HG03064 (cell line): ENCODE results near the gene GALNT14.

Experiments
- ATAC-seq: cut with Tn5 transposase; IDR thresholded peaks from one replicate; pipeline ENCODE4 v1.9.1; 2021; ENCODE audit warnings: low read depth; ENCODE audit not compliant: unreplicated experiment

GALNT14 gene

DNA sequence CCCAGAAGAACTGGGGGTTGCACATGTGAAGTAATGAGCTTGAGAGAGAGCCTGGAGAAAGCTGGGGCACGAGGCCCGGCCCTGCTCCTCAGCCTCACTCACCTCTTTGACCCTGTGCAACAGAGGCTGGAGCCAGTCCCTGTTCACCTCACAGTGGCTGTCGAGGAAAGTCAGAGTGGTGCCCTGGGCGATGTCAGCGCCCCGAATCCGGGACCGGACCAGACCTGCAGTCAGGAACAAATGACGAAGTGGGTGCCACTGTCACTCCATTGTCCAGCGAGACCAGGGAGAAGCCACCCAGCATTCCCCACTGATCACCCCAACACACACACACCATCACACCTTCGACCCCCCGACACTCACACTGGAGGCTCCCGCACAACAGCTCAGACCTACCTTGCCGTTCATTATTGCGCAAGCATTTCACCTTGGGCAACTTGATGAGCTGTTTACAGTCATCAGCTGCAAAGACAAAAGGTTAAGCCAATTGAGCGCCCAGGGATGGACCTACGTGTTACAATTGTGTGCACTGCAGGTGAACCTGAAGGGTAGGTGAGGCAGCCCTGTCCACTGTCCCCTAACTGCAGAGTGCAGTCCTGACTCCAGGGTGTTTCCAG lies 182.6 kb downstream of the GALNT14 start:
- no peak for ATAC-seq

DNA sequence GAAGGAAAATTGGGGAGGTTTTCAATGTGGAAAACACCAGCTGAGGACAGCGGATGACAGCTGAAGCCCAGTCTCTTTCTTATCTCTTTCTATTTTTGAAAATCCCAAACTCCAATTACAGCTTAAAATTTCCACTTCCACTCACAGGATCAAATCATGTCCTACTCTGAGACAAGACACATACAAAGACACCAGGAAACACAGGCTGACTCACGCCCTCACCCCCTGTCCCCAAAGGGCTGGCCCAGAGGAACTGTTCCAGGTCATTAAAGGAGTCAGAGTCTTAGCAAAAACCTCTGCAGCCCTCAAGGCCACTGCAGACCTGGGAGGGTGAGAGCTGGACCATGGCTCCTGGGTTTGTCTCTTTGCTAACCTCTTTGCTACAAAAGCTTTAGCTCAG lies 187.9 kb downstream of the GALNT14 start:
- ATAC-seq, result no peak

DNA sequence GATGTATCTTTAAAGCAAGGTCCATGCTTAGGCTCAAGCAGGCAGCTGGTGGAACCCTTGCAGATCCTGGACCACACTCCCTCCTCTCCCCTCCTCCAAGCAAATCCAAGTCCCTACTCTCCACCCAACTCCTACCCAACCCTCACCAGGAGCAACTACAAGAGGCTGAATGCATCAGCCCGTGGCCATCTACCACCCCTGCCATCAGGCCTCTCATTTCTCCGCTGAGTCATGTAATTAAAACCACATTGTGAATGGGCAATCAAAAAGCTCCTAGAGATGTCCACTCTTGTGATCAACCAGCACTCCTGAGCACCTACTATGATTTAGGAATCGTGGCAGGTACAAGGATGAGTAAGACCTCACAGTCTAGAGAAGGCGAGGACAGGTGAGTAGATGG lies 188.8 kb downstream of the GALNT14 start:
- no peak for ATAC-seq

DNA sequence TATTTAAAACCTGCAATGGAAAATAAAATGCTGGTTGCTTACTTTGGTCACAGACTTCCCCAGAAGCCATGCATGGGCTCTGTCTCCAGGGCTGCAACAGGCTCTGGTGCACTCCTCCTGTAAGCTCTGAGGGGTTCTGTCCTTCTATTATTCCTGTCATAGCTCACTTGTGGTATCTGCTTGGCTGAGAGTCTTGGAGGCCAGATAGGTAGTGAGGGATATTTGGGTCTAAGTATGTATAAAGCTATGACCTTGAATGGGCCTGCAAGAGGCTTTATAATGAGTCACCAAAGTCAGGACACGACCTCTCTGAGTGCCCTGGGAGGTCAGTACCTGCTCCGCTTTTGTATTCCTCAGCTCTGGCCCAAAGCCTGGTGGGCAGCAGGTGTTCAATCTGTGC lies 189.4 kb downstream of the GALNT14 start:
- no peak for ATAC-seq

DNA sequence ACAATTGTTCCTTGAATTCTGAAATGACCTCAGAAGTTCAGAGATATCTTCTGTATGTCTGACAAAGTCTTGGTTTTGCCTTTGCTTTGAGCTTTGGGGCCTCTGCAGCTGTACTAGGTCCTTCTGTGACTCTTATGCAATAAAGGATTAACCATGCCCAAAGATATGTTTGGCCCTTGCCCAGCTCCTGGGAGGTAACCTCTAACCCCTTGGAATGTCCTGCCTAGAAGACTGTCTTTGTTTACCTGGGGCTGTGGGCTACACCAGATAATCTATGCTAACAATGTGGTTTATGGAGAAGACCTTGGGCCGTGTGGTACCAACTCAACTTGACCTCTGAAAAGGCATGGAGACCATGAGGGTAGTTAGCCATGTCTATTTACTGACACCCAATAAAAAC lies 190.1 kb downstream of the GALNT14 start:
- ATAC-seq, result no peak

DNA sequence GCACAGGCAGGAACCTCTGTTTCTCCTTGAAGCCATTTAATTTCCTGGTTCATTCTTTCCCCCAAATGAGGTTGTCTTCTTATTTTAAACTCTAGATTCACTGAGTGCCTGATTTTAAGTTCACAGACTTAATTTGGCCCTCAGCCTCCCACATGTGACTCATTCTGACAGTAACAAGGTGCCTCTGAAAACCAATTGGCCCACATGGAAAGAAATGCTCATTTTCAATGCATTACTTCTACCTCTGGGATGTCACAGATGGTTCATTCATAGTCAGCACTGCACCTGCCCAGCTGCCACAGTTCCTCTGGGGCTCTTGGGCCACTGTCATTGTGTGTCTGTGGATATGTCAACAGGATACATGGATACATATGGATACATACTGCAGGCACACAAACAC lies 190.6 kb downstream of the GALNT14 start:
- ATAC-seq, result no peak

DNA sequence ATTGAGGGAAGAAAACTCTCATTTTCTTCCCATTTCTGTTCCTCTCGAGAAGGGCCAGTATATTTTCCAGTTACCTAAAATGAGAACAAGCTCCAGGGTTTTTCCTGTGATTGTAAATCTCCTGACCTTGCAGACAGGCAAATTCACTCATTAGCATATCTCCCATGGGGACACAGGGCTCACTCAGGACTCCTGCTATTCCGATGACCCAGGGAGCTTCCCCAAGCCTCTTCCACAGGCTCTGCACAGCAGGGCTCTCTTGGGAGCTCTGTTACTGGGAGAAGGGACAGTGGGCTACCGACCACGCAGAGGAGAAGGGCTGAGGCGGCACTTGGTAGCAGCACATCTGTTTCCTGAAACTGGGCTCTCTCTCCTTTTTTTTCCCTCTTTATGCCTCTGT lies 195.8 kb downstream of the GALNT14 start:
- no peak for ATAC-seq

DNA sequence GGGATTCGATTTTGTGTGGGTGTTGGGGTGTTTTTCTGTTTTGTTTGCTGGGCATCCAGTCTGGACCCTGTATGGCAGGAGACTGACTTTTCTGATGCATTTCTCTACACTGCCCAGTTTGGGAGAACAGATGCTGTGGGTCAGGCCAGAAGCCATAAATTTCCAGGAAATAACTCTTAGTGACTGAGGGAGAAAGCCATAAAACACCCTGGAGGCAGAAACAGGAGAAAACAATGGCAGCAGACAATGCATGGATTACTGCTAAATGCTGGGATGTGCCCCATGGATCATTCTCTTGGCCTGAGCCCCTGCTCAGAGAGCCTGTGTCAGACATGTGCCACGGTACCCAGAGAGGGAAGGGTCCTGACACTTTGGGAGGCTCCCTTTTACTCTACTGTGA lies 197.4 kb downstream of the GALNT14 start:
- ATAC-seq, result no peak

DNA sequence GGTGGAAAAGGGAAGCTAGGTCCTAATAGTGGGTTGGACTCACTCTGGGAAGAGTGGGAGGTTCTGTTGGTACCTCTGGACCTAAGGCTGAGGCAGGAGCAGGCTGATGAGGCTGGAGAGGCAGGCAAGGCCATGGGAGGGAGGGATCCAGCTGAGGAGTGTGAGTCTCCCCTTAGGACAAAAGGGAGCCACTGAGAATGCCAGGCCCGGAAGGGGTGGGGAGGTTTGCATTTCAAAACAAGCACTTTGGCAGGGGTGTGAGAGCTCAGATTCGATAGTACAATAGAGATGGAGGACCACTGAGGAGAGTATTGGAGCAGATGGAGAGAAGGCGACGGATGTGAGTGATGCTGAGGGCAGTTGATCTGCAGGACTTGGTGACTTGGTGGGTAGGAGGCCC lies 198.9 kb downstream of the GALNT14 start:
- ATAC-seq, result no peak

DNA sequence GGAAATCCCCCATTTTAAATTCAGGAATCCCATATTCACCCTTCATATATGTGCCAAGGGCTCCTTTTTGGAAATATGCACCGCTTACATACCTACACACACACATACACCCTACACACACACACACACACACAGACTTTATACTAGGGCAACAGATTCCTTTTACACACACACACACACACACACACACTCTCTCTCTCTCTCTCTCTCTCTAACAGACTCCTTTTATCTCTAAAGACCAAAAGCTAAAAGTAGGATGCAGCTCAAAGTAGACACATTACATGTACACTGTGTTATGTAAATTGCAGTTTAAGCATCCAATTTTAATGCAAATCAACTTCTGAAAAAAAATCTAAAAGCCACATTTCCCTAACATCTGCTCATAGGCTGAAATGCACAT lies 200.0 kb downstream of the GALNT14 start:
- ATAC-seq, result no peak

DNA sequence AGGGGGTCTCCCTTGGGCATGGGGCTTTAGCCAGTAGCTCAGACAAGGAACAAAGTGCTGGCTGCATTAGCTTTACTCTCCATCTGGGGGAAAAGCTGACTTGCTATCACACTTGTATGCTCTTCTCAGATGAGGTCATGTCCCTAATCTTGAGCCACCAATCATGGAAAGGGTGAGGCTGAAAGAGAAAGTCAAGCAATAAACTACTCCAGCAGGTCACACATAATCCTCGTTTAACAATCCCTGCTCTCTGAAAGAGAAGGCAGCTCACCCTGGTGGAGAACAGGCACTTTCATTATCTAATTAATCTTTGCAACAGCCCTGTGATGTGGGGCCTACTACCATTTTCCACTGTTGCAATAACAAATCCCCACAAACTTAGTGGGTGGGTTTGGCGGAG lies 201.3 kb downstream of the GALNT14 start:
- ATAC-seq, result no peak

DNA sequence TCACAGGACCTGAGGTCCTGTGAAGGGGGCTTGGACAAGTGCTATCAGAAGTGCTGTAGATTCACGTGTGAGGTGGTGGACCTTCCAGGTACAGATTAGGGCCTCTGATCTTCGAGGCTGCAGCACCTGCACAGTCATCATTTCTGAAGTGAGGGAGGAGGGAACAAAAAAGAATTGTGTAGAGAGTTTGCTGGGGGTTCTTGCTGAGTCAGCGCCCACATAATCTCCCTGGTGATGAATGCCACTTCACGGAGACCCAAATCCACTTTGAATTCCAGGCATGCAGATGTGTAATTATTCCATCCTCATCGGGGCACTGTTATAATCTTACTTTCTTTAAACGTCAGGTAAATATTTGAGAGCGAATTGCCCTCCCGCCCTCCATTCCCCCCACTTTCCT lies 202.4 kb downstream of the GALNT14 start:
- no peak for ATAC-seq

DNA sequence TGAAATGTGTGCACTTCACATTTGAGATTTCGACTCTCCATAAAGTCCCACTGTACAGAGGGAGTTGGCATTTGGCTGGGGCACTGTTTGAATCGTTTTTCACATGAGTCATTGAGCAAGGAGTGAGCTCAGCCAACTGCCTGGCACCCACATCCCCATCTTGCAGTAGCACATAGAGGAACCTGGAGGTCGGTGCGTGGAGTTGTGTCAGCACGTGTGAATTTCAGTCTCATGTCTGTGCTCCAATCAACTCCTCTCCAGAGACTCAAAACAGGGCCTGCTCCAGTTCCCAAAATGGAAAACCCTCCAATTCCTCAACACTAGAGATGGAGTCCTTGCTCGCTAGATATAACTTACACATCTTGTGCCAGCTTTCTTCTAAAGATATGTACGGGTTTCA lies 204.2 kb downstream of the GALNT14 start:
- no peak for ATAC-seq

DNA sequence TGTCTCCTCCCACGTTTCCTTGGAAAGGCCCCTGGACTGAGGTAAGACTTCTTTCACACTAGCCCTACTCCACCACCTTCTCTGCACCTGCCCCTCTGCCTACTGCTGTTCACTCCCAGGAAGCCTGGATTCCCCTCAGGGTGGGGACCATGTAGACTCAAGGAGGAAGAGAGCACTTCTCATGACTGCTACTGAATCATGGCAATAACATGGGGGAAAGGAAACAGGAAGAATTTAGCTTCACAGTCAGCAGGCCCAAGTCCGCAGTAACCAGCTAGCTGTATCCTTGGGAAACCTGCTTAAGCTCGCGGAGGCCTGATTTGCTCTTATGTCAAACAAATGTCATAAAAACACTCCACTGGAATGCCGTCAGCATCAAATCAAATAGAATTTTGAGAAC lies 204.7 kb downstream of the GALNT14 start:
- no peak for ATAC-seq

DNA sequence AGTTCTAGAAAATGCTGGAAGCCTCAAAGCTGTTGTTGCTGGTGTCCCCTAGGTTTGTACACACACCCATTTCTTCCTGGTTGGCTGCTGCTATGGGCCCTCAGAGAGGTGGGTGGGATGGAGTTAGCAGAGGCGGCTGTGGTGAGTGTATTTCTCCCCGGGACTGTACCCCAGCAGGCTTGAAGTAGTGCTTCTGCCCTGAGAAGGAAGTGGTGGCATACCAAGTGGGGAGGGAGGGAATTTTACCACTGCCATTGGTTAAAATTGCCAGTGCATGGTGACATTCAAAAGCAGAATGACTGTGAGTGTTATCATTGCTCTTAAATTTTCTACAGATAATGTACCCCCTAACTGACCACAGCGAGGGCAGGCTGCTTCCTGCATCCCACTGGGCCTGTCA lies 205.4 kb downstream of the GALNT14 start:
- no peak for ATAC-seq

DNA sequence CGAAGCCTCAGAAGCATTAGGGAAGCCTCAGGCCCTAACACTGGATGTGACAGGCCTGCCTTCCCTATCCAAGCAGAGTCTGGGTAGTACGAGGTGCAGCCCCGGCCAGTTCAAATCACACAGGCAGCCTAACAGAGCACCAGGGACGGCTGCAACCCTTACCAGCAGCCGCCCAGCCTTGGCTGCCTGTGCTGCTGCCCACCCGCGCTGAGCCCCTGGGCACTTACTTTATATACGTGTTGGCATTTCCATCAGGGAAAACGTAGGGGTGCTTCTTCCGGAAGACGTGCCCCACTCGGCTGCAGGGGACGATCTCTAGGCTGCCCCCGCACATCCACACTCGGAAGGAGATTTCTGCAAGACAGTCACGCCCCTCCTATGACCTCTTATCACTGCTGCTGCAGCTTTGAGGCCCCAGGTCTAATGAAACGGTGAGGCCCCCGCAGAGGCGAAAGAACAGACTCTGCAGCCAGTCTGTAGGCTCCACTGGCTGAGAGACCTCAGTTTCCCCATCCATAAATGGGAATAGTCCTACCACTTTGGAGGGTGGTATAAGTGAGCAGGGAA lies 206.3 kb downstream of the GALNT14 start:
- ATAC-seq, result no peak

DNA sequence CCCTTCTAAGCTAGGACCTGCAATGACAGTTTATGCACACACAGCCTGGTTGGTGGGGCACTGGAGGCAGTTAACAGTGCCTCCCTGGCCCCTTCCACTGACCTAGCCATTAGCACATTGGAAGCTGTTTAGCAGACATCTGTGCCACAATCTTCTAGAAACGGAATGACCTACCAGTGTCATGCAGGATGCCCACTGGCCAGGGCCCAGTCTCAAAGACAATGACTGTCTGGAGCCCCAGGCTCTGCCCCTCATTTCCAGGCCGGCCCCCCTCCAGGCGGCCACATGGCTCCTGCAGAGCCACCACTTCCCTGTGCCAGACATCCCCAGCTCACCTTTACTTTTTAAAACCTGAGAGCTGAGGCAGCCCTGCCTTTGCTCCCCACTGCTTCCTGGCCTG lies 207.5 kb downstream of the GALNT14 start:
- ATAC-seq, result no peak

DNA sequence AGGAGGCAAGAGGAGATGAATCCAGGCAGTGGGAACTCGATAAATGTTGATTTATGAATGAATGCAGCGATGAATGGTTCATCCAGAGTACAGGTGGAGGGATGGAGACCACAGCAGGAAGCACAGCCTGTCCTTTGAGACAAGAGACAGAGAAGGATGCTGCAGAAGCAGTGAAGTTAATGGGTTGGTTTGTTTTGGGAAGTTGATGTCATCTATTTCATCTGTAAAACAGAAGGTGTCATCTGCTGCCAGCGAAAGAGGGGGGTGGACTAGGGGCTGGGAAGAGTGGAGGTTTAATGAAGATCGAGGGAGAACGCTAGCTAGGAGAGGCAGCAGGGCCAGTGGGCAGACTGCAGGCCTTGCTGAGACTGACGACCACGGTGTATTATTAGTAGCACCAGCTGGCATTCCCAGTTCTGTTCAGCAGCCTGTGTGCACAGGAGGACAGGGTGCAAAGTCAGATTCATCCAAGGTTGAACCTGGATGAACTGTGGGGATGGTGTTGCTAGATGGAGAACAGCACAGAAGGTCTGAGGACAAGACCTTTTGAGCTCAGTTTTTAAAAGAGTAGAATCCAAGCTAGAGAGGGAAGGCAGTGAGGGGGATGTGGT lies 210.7 kb downstream of the GALNT14 start:
- ATAC-seq, result no peak

DNA sequence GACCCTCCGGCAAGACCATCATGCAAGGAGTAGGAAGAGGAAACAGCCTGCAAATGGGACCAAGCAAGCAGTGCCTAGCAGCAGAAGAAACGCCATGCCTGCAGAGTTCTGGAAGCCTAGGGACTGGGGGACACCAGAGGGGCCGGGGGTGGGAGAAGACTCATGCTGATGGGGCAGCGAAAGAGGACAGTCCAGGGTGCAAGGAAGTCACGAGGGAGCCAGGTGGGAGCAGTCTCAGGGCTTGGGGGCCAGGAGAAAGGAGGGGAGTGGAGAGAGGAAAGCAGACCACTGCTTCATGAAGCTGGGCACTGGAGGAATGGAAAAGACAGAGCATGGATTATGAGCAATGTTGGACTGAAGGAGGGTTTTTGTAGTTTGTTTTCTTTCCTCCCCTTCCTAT lies 211.6 kb downstream of the GALNT14 start:
- ATAC-seq, result no peak

DNA sequence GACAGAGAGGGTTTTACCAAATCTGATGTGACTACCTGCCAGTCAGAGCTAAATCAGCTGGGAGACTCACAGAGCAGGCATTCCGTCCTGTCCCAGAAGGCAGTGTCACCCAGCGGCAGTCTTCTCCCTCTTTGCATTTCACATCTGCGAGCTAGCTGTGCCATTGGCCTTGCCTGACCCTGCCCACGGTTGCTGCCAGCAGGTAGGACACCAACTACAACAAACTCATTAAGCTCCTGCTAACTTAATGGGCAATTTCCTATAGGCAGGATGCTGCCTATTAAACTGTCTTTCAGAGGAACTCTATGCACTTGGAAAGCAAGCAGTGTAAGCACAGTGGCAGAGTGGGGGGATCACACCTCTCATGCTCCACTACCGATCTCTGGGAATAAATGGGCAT lies 214.6 kb downstream of the GALNT14 start:
- ATAC-seq, result no peak

DNA sequence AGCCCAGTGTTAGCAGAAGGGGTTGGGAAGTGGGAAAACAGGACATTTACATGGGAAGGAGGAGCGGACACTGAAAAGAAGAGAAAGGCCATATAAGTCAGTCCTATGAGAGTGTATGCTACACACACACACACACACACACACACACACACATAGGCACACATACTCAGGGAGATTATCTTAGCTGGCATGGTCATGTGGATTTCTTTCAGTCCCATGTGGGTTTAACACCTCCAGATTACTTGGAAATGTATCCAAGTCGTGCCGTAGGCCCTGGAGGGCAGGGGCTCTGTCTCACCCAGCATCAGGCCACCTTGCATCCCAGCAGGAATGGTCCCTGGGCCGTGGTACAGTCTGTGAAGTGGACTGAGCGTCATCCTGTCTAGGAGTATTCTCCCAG lies 217.7 kb downstream of the GALNT14 start:
- ATAC-seq, result no peak

DNA sequence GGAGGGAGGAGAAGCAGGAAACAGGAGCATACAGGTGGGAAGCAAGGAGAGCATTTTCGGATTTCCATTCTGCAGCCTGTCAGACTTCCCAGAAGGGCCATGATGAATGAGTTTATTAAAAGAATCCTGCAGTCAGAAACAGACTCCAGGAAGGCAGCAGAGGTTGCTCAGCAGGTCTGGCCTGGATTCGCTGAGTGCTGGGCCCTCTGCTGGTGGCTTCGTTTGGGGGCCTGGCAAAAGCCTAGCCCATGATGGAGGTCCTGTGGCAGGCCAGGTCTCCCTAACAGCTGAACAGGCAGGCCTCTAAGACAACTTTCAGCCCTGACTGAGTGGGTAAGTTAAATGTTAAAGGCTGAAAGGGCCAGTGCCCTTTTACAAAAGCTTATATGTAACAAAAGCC lies 222.8 kb downstream of the GALNT14 start:
- no peak for ATAC-seq

DNA sequence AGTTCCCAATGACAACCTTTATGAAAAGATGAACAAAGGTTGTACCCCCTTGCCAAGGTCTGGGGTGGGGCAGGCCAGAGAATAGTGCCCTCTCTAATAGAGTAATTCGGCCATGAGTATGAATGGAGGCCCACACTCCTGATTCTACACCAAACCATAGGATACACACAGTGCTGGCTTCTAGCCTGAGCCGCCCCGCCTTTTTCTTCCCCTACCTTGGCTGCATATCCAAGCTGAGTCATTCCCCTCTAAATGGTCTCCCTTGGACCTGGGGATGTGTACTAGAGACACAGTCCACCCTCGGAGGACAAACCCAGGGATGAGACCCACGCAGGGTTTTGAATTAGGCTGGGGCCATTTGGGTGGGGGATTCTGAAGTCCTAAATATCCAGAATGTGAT lies 223.8 kb downstream of the GALNT14 start:
- no peak for ATAC-seq
